HG03159 (cell line): ENCODE results near the gene SLC8A1.

ENCODE experiments used
- ATAC-seq: cut with Tn5 transposase; IDR thresholded peaks from one replicate; pipeline ENCODE4 v1.9.1; 2021; ENCODE audit warnings: mild to moderate bottlenecking, moderate library complexity; ENCODE audit not compliant: unreplicated experiment

Gene SLC8A1

GRCh38 chr2:40204268-40204667 is 247.6 kb downstream of the SLC8A1 start:
- ATAC-seq: no peak

- ATAC-seq: no peak
Measured at GRCh38 chr2:40202798-40203400, 249.0 kb downstream of the SLC8A1 start.

- no peak for ATAC-seq
Measured at GRCh38 chr2:40201425-40201824, 250.5 kb downstream of the SLC8A1 start.

- no peak for ATAC-seq
Measured at GRCh38 chr2:40200366-40200915, 251.4 kb downstream of the SLC8A1 start.

GRCh38 chr2:40199771-40200170 is 252.1 kb downstream of the SLC8A1 start:
- ATAC-seq: no peak

GRCh38 chr2:40197121-40197520 is 254.8 kb downstream of the SLC8A1 start:
- no peak for ATAC-seq

GRCh38 chr2:40193670-40194026 is 258.2 kb downstream of the SLC8A1 start:
- no peak for ATAC-seq

GRCh38 chr2:40192864-40193669 is 258.8 kb downstream of the SLC8A1 start:
- ATAC-seq: no peak

- ATAC-seq: no peak
Measured at GRCh38 chr2:40190457-40190856, 261.4 kb downstream of the SLC8A1 start.

- ATAC-seq: no peak
Measured at GRCh38 chr2:40189881-40190280, 262.0 kb downstream of the SLC8A1 start.

- ATAC-seq: no peak
Measured at GRCh38 chr2:40187054-40187453, 264.8 kb downstream of the SLC8A1 start.

- ATAC-seq: no peak
Measured at GRCh38 chr2:40184551-40184950, 267.3 kb downstream of the SLC8A1 start.

- ATAC-seq: no peak
Measured at GRCh38 chr2:40181855-40182254, 270.0 kb downstream of the SLC8A1 start.

- ATAC-seq: no peak
Measured at GRCh38 chr2:40179801-40180200, 272.1 kb downstream of the SLC8A1 start.

- peak; percentile 88 for ATAC-seq
Measured at GRCh38 chr2:40178971-40179370, 272.9 kb downstream of the SLC8A1 start.

- ATAC-seq: no peak
Measured at GRCh38 chr2:40178171-40178778, 273.6 kb downstream of the SLC8A1 start.

- no peak for ATAC-seq
Measured at GRCh38 chr2:40177366-40177765, 274.5 kb downstream of the SLC8A1 start.

GRCh38 chr2:40173276-40173675 is 278.6 kb downstream of the SLC8A1 start:
- no peak for ATAC-seq

- no peak for ATAC-seq
Measured at GRCh38 chr2:40169856-40170255, 282.0 kb downstream of the SLC8A1 start.

GRCh38 chr2:40169430-40169829 is 282.5 kb downstream of the SLC8A1 start:
- no peak for ATAC-seq

GRCh38 chr2:40168546-40168945 is 283.3 kb downstream of the SLC8A1 start:
- ATAC-seq: no peak

- no peak for ATAC-seq
Measured at GRCh38 chr2:40168032-40168431, 283.9 kb downstream of the SLC8A1 start.
